GM23338 (cell line): ENCODE measurements around the gene TRAF5. TPM values are rescaled to one million over a fixed set of nuclear protein-coding genes. Genes with fewer than 3 reads are reported as not detected.

ENCODE experiments used
- ATAC-seq: fragments of 200-7000 bp; cut with Tn5 transposase; 3 replicates; pipeline ENCODE4 v1.9.1; 2020
- DNase-seq: peaks from one replicate; pipeline ENCODE4 v3.0.0-alpha.2; 2015; ENCODE audit warnings: low spot score
- H2AFZ ChIP-seq: fragments of 200-600 bp; sonication (generic); 2 replicates; pipeline ENCODE4 v1.8.0; 2016; ENCODE audit warnings: antibody characterized with exemption, mild to moderate bottlenecking, moderate library complexity
- H3F3A ChIP-seq: fragments of 200-600 bp; sonication (generic); replicated peaks from 2 replicates; pipeline ENCODE4 v1.8.0; 2017; ENCODE audit warnings: antibody characterized with exemption, mixed run types, low read depth
- H3K27ac ChIP-seq: fragments of 200-600 bp; sonication (generic); 2 replicates; pipeline ENCODE4 v1.6.1; 2016; ENCODE audit warnings: low read depth
- H3K27me3 ChIP-seq: fragments of 200-600 bp; sonication (generic); 2 replicates; pipeline ENCODE4 v1.8.0; 2016; ENCODE audit warnings: mild to moderate bottlenecking, mixed run types, moderate library complexity; ENCODE audit not compliant: insufficient read depth
- H3K36me3 ChIP-seq: fragments of 200-600 bp; sonication (generic); 2 replicates; pipeline ENCODE4 v1.8.0; 2016; ENCODE audit warnings: mild to moderate bottlenecking; ENCODE audit not compliant: insufficient read depth
- H3K4me1 ChIP-seq: fragments of 200-600 bp; sonication (generic); 2 replicates; pipeline ENCODE4 v1.8.0; 2016; ENCODE audit warnings: mild to moderate bottlenecking, moderate library complexity; ENCODE audit not compliant: insufficient read depth
- H3K4me2 ChIP-seq: fragments of 200-600 bp; sonication (generic); 2 replicates; pipeline ENCODE4 v1.7.1; 2017; ENCODE audit warnings: mixed run types
- H3K4me3 ChIP-seq: fragments of 200-600 bp; sonication (generic); 2 replicates; pipeline ENCODE4 v1.6.1; 2016; ENCODE audit warnings: mixed run types
- H3K79me2 ChIP-seq: fragments of 200-600 bp; sonication (generic); replicated peaks from 2 replicates; pipeline ENCODE4 v1.8.0; 2017; ENCODE audit warnings: mild to moderate bottlenecking; ENCODE audit not compliant: insufficient read depth
- H3K9me2 ChIP-seq: fragments of 200-600 bp; sonication (generic); 2 replicates; pipeline ENCODE4 v1.8.0; 2017; ENCODE audit not compliant: insufficient read depth
- H4K20me1 ChIP-seq: fragments of 200-600 bp; sonication (generic); replicated peaks from 2 replicates; pipeline ENCODE4 v1.8.0; 2017; ENCODE audit warnings: mild to moderate bottlenecking; ENCODE audit not compliant: insufficient read depth
- H3K27ac Mint-ChIP-seq: 2 replicates; pipeline ENCODE4 v1.8.0; 2020; ENCODE audit warnings: inconsistent platforms, mild to moderate bottlenecking, moderate library complexity, mixed read lengths
- H3K27me3 Mint-ChIP-seq: 3 replicates; pipeline ENCODE4 v1.8.0; 2022; ENCODE audit warnings: low read depth, mild to moderate bottlenecking, moderate library complexity, mixed read lengths, inconsistent platforms; ENCODE audit not compliant: insufficient read depth, poor library complexity
- H3K36me3 Mint-ChIP-seq: 3 replicates; pipeline ENCODE4 v1.8.0; 2021; ENCODE audit warnings: low read depth, mild to moderate bottlenecking, inconsistent platforms, moderate library complexity, mixed read lengths
- H3K4me1 Mint-ChIP-seq: 3 replicates; pipeline ENCODE4 v1.8.0; 2020; ENCODE audit warnings: mild to moderate bottlenecking, inconsistent platforms, mixed read lengths
- H3K4me3 Mint-ChIP-seq: 3 replicates; pipeline ENCODE4 v1.8.0; 2021; ENCODE audit warnings: moderate library complexity, mild to moderate bottlenecking, inconsistent platforms, mixed read lengths
- H3K9me3 Mint-ChIP-seq: 3 replicates; pipeline ENCODE4 v1.8.0; 2020; ENCODE audit warnings: moderate library complexity, mild to moderate bottlenecking, inconsistent platforms, mixed read lengths
- JUNB ChIP-seq: IDR thresholded peaks from one replicate; pipeline ENCODE4 v1.6.1; 2016; ENCODE audit warnings: antibody characterized with exemption; ENCODE audit not compliant: unreplicated experiment
- NANOG ChIP-seq: IDR thresholded peaks from 2 replicates; pipeline ENCODE4 v1.6.1; 2016; ENCODE audit warnings: antibody characterized with exemption, borderline replicate concordance
- STAT1 ChIP-seq: IDR thresholded peaks from one replicate; pipeline ENCODE4 v1.6.1; 2016; ENCODE audit warnings: antibody characterized with exemption; ENCODE audit not compliant: unreplicated experiment
- ZNF114 ChIP-seq: fragments of 250-450 bp; sonication (Bioruptor Pico); IDR thresholded peaks from 2 replicates; pipeline ENCODE4 v1.5.0; 2020; ENCODE audit warnings: mild to moderate bottlenecking, moderate library complexity
- polyA plus RNA-seq: library from polyadenylated mRNA; unstranded; fragments of >200 nt; fragmentation: Nextera tagmentation; extraction: Ambion mirVana; gene quantifications from 2 replicates; pipeline ENCODE4 v1.2.1, GENCODE V29; 2016
- total RNA-seq: library from RNA; depleted of rRNA; stranded (reverse); fragments of >200 nt; shearing (Covaris generic); gene quantifications from 2 replicates; pipeline ENCODE4 v1.2.3, GENCODE V29; 2014
- TF ChIP-seq, protein P1 (sequence below): fragments of 250-450 bp; sonication (Bioruptor Pico); IDR thresholded peaks from 2 replicates; pipeline ENCODE4 v1.5.0; 2020; ENCODE audit warnings: mild to moderate bottlenecking, moderate library complexity

TRAF5 gene
- total and polyA plus RNA-seq, 2 experiments from 2014 or later: 9.2 to 18.9 TPM

DNA sequence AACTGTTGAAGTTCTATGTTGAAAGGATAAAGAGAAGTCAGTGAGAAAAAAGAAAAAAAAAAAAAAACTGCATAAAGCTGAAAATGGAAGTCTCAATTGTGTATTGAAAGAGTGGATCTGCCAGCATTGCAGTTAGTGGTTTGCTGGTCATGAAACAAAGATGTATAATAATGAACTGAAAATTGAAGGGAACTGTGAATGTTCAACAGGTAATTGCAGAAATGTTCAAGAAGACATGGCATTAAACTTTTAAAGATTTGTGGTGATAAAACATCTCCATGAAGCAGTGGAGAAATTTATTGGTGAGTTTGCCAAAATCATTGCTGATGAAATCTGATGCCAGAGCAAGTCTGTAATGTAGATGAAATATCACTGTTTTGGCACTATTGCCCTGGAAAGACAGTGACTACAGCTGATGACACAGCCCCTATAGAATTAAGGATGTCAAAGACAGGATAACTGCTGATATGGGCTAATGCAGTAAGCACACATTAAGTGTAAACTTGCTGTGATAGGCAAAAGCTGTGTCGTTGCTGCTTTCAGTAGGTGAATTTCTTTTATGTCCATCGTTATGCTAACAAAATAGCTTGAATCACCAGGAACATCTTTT is 94.3 kb downstream of the TRAF5 start:
- Mint-ChIP-seq H3K36me3 (peaks cover 15% of the 10 kb centered on the region), H3K4me3 (peak overlapping the region; percentile 10; the same call in 1 of the 3 replicates), H3K4me1 (peaks cover 25% of the 10 kb centered on the region), H3K9me3 (peaks cover 6% of the 10 kb centered on the region; the same call in 2 of the 3 replicates), H3K27me3 (peaks cover 8% of the 10 kb centered on the region), H3K27ac (peak overlapping the region; percentile 46; the same call in 1 of the 2 replicates)
- Histone ChIP-seq H3K4me3 (no peak overlapping the region), H3K27ac (no peak overlapping the region), H3K4me2 (no peak overlapping the region), H3K4me1 (peaks cover 13% of the 10 kb centered on the region), H4K20me1 (no peaks in the 10 kb centered on the region), H3K36me3 (no peaks in the 10 kb centered on the region; the same call in 1 of the 2 replicates), H3K9me2 (no peaks in the 10 kb centered on the region), H3F3A (no peaks in the 10 kb centered on the region), H3K27me3 (peaks cover 8% of the 10 kb centered on the region; the same call in 1 of the 2 replicates), H2AFZ (no peak overlapping the region), H3K79me2 (no peaks in the 10 kb centered on the region)
- ATAC-seq (no peak), DNase-seq (no peak)
- TF ChIP-seq, protein P1, sequence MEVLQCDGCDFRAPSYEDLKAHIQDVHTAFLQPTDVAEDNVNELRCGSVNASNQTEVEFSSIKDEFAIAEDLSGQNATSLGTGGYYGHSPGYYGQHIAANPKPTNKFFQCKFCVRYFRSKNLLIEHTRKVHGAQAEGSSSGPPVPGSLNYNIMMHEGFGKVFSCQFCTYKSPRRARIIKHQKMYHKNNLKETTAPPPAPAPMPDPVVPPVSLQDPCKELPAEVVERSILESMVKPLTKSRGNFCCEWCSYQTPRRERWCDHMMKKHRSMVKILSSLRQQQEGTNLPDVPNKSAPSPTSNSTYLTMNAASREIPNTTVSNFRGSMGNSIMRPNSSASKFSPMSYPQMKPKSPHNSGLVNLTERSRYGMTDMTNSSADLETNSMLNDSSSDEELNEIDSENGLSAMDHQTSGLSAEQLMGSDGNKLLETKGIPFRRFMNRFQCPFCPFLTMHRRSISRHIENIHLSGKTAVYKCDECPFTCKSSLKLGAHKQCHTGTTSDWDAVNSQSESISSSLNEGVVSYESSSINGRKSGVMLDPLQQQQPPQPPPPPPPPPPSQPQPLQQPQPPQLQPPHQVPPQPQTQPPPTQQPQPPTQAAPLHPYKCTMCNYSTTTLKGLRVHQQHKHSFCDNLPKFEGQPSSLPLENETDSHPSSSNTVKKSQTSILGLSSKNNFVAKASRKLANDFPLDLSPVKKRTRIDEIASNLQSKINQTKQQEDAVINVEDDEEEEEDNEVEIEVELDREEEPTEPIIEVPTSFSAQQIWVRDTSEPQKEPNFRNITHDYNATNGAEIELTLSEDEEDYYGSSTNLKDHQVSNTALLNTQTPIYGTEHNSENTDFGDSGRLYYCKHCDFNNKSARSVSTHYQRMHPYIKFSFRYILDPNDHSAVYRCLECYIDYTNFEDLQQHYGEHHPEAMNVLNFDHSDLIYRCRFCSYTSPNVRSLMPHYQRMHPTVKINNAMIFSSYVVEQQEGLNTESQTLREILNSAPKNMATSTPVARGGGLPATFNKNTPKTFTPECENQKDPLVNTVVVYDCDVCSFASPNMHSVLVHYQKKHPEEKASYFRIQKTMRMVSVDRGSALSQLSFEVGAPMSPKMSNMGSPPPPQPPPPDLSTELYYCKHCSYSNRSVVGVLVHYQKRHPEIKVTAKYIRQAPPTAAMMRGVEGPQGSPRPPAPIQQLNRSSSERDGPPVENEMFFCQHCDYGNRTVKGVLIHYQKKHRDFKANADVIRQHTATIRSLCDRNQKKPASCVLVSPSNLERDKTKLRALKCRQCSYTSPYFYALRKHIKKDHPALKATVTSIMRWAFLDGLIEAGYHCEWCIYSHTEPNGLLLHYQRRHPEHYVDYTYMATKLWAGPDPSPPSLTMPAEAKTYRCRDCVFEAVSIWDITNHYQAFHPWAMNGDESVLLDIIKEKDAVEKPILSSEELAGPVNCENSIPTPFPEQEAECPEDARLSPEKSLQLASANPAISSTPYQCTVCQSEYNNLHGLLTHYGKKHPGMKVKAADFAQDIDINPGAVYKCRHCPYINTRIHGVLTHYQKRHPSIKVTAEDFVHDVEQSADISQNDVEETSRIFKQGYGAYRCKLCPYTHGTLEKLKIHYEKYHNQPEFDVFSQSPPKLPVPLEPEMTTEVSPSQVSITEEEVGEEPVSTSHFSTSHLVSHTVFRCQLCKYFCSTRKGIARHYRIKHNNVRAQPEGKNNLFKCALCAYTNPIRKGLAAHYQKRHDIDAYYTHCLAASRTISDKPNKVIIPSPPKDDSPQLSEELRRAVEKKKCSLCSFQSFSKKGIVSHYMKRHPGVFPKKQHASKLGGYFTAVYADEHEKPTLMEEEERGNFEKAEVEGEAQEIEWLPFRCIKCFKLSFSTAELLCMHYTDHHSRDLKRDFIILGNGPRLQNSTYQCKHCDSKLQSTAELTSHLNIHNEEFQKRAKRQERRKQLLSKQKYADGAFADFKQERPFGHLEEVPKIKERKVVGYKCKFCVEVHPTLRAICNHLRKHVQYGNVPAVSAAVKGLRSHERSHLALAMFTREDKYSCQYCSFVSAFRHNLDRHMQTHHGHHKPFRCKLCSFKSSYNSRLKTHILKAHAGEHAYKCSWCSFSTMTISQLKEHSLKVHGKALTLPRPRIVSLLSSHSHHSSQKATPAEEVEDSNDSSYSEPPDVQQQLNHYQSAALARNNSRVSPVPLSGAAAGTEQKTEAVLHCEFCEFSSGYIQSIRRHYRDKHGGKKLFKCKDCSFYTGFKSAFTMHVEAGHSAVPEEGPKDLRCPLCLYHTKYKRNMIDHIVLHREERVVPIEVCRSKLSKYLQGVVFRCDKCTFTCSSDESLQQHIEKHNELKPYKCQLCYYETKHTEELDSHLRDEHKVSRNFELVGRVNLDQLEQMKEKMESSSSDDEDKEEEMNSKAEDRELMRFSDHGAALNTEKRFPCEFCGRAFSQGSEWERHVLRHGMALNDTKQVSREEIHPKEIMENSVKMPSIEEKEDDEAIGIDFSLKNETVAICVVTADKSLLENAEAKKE: no peak

GRCh38 chr1:211424018-211424417 is 97.4 kb downstream of the TRAF5 start:
- H3K9me2 ChIP-seq: no peaks in the 10 kb centered on the region
- H3K27me3 ChIP-seq: no peaks in the 10 kb centered on the region
- H3F3A ChIP-seq: no peaks in the 10 kb centered on the region
- no peaks in the 10 kb centered on the region for H3K9me3 Mint-ChIP-seq
- H3K36me3 Mint-ChIP-seq: peaks cover 3% of the 10 kb centered on the region; the same call in 1 of the 3 replicates
- H3K4me3 ChIP-seq: no peak overlapping the region
- H3K27ac ChIP-seq: no peak overlapping the region
- H3K4me1 Mint-ChIP-seq: peaks cover 16% of the 10 kb centered on the region
- H4K20me1 ChIP-seq: no peaks in the 10 kb centered on the region
- H3K4me3 Mint-ChIP-seq: no peak overlapping the region
- no peak overlapping the region for H3K4me2 ChIP-seq
- H2AFZ ChIP-seq: no peak overlapping the region
- H3K27ac Mint-ChIP-seq: no peak overlapping the region
- no peaks in the 10 kb centered on the region for H3K36me3 ChIP-seq
- H3K27me3 Mint-ChIP-seq: peaks cover 2% of the 10 kb centered on the region
- ATAC-seq: no peak
- DNase-seq: no peak
- H3K79me2 ChIP-seq: no peaks in the 10 kb centered on the region
- H3K4me1 ChIP-seq: peaks cover 5% of the 10 kb centered on the region
- TF ChIP-seq, protein P1: no peak
- TF ChIP-seq STAT1 (no peak), JUNB (no peak), ZNF114 (no peak), NANOG (no peak)
